Keratinocyte (primary cell): ENCODE measurements around the gene MAP1S. TPM values are rescaled to one million over a fixed set of nuclear protein-coding genes. Genes with fewer than 3 reads are reported as not detected.

Experiments
- DNase-seq: peaks from one replicate; pipeline ENCODE4 v3.0.0-alpha.2; 2011; ENCODE audit warnings: low read depth, missing footprints, low spot score
- FAIRE-seq: peaks from 2 replicates; lab custom pipeline; 2011; peaks lifted over from hg19 to GRCh38; lab: Jason Lieb, UNC
- H2AFZ ChIP-seq: 2 replicates; pipeline ENCODE4 v1.6.0; 2012; ENCODE audit warnings: low read length, control low read depth, inconsistent platforms; ENCODE audit not compliant: control insufficient read depth
- H3K27ac ChIP-seq: 2 replicates; pipeline ENCODE4 v1.5.1; 2011; ENCODE audit warnings: low read length; ENCODE audit not compliant: control insufficient read depth, insufficient read depth
- H3K27me3 ChIP-seq: 3 replicates; pipeline ENCODE4 v1.6.0; 2011; ENCODE audit warnings: low read length; ENCODE audit not compliant: control insufficient read depth, insufficient read depth; ENCODE audit errors: extremely low read depth
- H3K36me3 ChIP-seq, 2 experiments: 2 replicates in 1 of 2; 3 replicates in 1 of 2; pipeline ENCODE4 v1.5.1; 2011; ENCODE audit warnings: low read length in 2 of 2, mild to moderate bottlenecking in 1 of 2; ENCODE audit not compliant: control insufficient read depth in 2 of 2, insufficient read depth in 2 of 2; ENCODE audit errors: extremely low read depth in 1 of 2
- H3K4me1 ChIP-seq: 3 replicates; pipeline ENCODE4 v1.5.1; 2011; ENCODE audit warnings: low read length; ENCODE audit not compliant: control insufficient read depth, insufficient read depth; ENCODE audit errors: extremely low read depth
- H3K4me2 ChIP-seq: 3 replicates; pipeline ENCODE4 v1.6.0; 2011; ENCODE audit warnings: low read depth, low read length; ENCODE audit not compliant: control insufficient read depth, insufficient read depth; ENCODE audit errors: extremely low read depth
- H3K4me3 ChIP-seq, 3 experiments: fragments of 200-600 bp in 1 of 3; sonication (generic) in 1 of 3; 2 replicates in 2 of 3; 3 replicates in 1 of 3; pipeline ENCODE4 v1.5.1; 2011 to 2016; ENCODE audit warnings: low read length in 3 of 3, mild to moderate bottlenecking in 3 of 3, control low read depth in 2 of 3, inconsistent platforms in 1 of 3, low read depth in 1 of 3, mixed read lengths in 1 of 3, mixed run types in 1 of 3, moderate library complexity in 1 of 3; ENCODE audit not compliant: control insufficient read depth in 2 of 3, insufficient read depth in 2 of 3; ENCODE audit errors: extremely low read depth in 1 of 3
- H3K79me2 ChIP-seq: 2 replicates; pipeline ENCODE4 v1.6.0; 2012; ENCODE audit warnings: low read length; ENCODE audit not compliant: control insufficient read depth, insufficient read depth
- H3K9ac ChIP-seq: 3 replicates; pipeline ENCODE4 v1.6.0; 2011; ENCODE audit warnings: low read length; ENCODE audit not compliant: control insufficient read depth, insufficient read depth; ENCODE audit errors: extremely low read depth
- H3K9me1 ChIP-seq: 3 replicates; pipeline ENCODE4 v1.6.0; 2011; ENCODE audit warnings: low read length; ENCODE audit not compliant: control insufficient read depth, insufficient read depth; ENCODE audit errors: extremely low read depth
- H3K9me3 ChIP-seq: 2 replicates; pipeline ENCODE4 v1.5.1; 2012; ENCODE audit warnings: low read depth, low read length; ENCODE audit not compliant: control insufficient read depth
- H4K20me1 ChIP-seq: 3 replicates; pipeline ENCODE4 v1.6.0; 2011; ENCODE audit warnings: low read length; ENCODE audit not compliant: control insufficient read depth, insufficient read depth; ENCODE audit errors: extremely low read depth
- EZH2 ChIP-seq: IDR thresholded peaks from one replicate; pipeline ENCODE4 v1.6.1; 2012; ENCODE audit warnings: inconsistent platforms, mild to moderate bottlenecking, low read length, moderate library complexity
- dilution Hi-C: fragments of 300-500 bp; cut with MboI; formaldehyde crosslinking; loops from one replicate; pipeline ENCODE4 v1.7.0; 2020; ENCODE audit warnings: low sequenced_read_pairs; ENCODE audit not compliant: extremely low pct_ligation_motif_present
- polyA plus RNA-seq, 5 experiments: library from polyadenylated mRNA; depleted of rRNA in 3 of 5; stranded (reverse) in 3 of 5; stranded (forward) in 1 of 5; unstranded in 1 of 5; fragments of >200 nt; gene quantifications; 1 replicate in 1 of 5; 2 replicates in 3 of 5; 3 replicates in 1 of 5; pipeline versions ENCODE4 v1.2.1 to v1.2.3, GENCODE V29; 2011 to 2012; ENCODE audit warnings: missing spikeins in 2 of 5, low read depth in 1 of 5, low replicate concordance in 1 of 5
- TF ChIP-seq, protein P1 (sequence below), 3 experiments: IDR thresholded peaks in 1 of 3; conservative IDR thresholded peaks in 1 of 3; optimal IDR thresholded peaks in 1 of 3; 2 replicates in 2 of 3; 3 replicates in 1 of 3; pipeline versions ENCODE3 to v1.5.1; 2011; ENCODE audit warnings: low read length in 3 of 3, mild to moderate bottlenecking in 3 of 3, moderate library complexity in 2 of 3, control low read depth in 1 of 3, inconsistent platforms in 1 of 3; ENCODE audit not compliant: insufficient read depth in 2 of 3; ENCODE audit errors: extremely low read depth in 1 of 3

The MAP1S gene
- polyA plus RNA-seq, 1 donor (not counting 4 experiments of a cell fraction or from before 2014, with no cell fraction given), result 3.7 TPM

DNA sequence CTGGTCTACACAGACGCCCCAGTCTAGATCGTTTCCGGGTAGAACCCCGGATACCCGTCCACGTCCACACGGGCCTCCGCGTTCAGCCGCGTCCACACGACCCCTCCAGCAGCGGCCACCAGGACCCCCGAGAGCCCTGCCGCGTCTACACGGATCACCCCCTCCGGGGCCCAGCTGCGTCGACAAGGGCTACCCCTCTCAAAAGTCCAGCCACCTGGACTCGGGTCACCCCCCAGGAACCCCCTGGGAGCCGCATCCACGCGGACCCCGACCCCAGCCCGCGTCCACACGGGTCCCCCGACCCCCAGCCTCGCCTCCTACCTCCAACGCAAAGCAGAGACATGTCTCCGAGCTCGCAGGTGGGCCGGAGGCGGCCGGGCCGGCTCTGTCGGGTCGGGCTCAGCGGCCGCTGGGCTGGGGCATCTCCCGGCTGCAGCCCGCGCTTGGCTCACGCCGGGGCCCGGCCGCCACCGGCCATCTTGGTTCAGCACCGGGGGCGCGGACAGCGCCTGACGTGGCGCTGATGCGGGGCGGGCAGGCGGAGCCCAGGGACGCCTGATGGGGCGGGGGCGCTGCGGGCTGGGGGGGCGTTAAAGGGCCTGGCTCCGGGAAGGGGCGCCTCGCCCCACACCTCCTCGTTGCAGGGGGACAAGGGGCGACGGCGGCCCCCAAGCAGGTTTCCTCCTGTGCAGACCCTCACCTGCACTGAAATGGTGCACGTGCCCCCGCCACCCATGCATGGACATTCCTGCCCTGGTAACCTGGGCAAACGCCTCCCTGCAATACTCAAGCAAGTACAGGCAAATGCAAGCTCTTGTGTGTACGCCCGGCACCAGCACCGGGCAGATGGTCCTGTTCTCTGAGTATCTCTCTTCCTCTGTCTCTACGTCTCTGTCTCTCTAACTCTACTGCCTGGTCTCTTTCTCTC is 31.2 kb upstream of the MAP1S start, which contains the start of gene UNC13A:
Gene UNC13A (minus strand): TSS at position 498 of the 928 bp plus-strand sequence. CDS start 155 bp downstream, at position 343.
- FAIRE-seq (no peak), DNase-seq (no peak)
- dilution Hi-C loops, result no loop called here

DNA sequence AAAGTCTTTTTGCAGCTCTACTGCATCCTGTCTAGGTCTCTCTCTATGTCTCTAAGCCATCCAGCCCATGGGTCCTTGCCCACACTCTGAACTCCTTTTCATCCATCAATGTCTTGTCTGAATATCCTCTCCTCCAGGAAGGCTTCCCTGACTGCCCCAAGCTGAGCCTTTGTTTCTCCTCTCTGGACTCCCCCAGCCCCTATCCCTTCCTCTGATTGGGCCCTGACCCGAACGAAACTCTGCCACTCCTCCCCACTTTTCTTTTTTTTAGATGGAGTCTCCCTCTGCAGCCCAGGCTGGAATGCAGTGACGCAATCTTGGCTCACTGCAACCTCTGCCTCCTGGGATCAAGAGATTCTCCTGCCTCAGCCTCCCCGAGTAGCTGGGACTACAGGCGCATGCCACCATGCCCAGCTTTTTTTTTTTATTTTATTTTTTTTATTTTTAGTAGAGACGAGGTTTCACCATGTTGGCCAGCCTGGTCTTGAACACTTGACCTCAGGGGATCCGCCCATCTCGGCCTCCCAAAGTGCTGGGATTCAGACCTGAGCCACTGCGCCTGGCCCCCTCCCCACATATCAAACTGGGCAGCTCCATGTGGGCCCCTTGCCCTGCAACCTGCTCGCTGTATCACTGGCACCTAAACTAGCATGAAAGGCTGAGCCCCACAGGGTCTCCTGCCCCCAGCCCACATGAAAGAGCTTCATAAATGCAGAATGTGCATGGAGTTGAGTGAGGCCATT is 30.3 kb upstream of the MAP1S start:
- no peak for TF ChIP-seq EZH2
- TF ChIP-seq, protein P1, sequence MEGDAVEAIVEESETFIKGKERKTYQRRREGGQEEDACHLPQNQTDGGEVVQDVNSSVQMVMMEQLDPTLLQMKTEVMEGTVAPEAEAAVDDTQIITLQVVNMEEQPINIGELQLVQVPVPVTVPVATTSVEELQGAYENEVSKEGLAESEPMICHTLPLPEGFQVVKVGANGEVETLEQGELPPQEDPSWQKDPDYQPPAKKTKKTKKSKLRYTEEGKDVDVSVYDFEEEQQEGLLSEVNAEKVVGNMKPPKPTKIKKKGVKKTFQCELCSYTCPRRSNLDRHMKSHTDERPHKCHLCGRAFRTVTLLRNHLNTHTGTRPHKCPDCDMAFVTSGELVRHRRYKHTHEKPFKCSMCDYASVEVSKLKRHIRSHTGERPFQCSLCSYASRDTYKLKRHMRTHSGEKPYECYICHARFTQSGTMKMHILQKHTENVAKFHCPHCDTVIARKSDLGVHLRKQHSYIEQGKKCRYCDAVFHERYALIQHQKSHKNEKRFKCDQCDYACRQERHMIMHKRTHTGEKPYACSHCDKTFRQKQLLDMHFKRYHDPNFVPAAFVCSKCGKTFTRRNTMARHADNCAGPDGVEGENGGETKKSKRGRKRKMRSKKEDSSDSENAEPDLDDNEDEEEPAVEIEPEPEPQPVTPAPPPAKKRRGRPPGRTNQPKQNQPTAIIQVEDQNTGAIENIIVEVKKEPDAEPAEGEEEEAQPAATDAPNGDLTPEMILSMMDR (optimal IDR thresholded peaks at IDR 0.05 in 1 of 3, IDR thresholded peaks at IDR 0.05 in 1 of 3, conservative IDR thresholded peaks at IDR 0.05 in 1 of 3; ENCODE audit: extremely low read depth in 1 of 3, insufficient read depth in 2 of 3, low read length in 3 of 3), result no peak
- H2AFZ ChIP-seq, result no peak overlapping the region

More for the DNA sequence above, 31.2 kb upstream of the MAP1S start, which contains the start of gene UNC13A:
- Histone ChIP-seq H3K9ac (no peak within 1 kb of the TSS), H3K36me3 (no peaks in the 10 kb centered on the region), H3K9me3 (no peaks in the 10 kb centered on the region), H3K4me2 (no peak within 1 kb of the TSS), H2AFZ (no peak within 1 kb of the TSS), H3K27me3 (peaks cover 28% of the 10 kb centered on the region), H3K4me3 (no peak within 1 kb of the TSS), H3K27ac (no peak within 1 kb of the TSS), H3K9me1 (no peaks in the 10 kb centered on the region), H3K79me2 (no peaks in the 10 kb centered on the region), H3K4me1 (peaks cover 2% of the 10 kb centered on the region), H4K20me1 (no peaks in the 10 kb centered on the region)
- peak; percentile 42 for TF ChIP-seq EZH2
- TF ChIP-seq, protein P1 (optimal IDR thresholded peaks at IDR 0.05 in 1 of 3, IDR thresholded peaks at IDR 0.05 in 1 of 3, conservative IDR thresholded peaks at IDR 0.05 in 1 of 3; ENCODE audit: extremely low read depth in 1 of 3, insufficient read depth in 2 of 3, low read length in 3 of 3), result no peak

More for the DNA sequence above, 30.3 kb upstream of the MAP1S start:
- Histone ChIP-seq H3K27me3 (peaks cover 28% of the 10 kb centered on the region), H3K79me2 (no peaks in the 10 kb centered on the region), H3K9me1 (no peaks in the 10 kb centered on the region), H4K20me1 (no peaks in the 10 kb centered on the region), H3K4me1 (peaks cover 2% of the 10 kb centered on the region), H3K4me2 (no peak overlapping the region), H3K9me3 (no peaks in the 10 kb centered on the region), H3K27ac (no peak overlapping the region), H3K4me3 (no peak overlapping the region), H3K9ac (no peak overlapping the region), H3K36me3 (no peaks in the 10 kb centered on the region)
- dilution Hi-C loops, result no loop called here
- FAIRE-seq, result no peak
- DNase-seq, result no peak
